Endothelial cell of umbilical vein (primary cell): ENCODE data around the gene CACNA2D3. TPM values are rescaled to one million over a fixed set of nuclear protein-coding genes. Genes with fewer than 3 reads are reported as not detected.

ENCODE experiments used
- BruUV-seq: library from RNA; stranded (reverse); fragments of 400-500 nt; replicated peaks from 2 replicates; lab custom pipeline; 2021; lab: Mats Ljungman, UMichigan
- CTCF ChIA-PET: fragments of 300-600, 350-600 bp; sonication (Branson Sonifier 250); formaldehyde crosslinking; loops from one replicate; lab custom pipeline; 2021; ENCODE audit warnings: antibody characterized with exemption, inconsistent platforms; lab: Charles Lee
- POLR2A ChIA-PET: fragments of 300-600, 350-600 bp; sonication (Branson Sonifier 250); formaldehyde crosslinking; loops from one replicate; lab custom pipeline; 2021; ENCODE audit warnings: antibody characterized with exemption, inconsistent platforms; lab: Charles Lee
- DNase-seq: peaks from one replicate; pipeline ENCODE4 v3.0.0-alpha.2; 2011; ENCODE audit warnings: low read depth, low spot score
- FAIRE-seq: peaks from 2 replicates; lab custom pipeline; 2011; peaks lifted over from hg19 to GRCh38; lab: Jason Lieb, UNC
- H2AFZ ChIP-seq: 2 replicates; pipeline ENCODE4 v1.6.0; 2012; ENCODE audit warnings: low read depth, low read length, control low read depth, inconsistent platforms
- H3K27ac ChIP-seq: 2 replicates; pipeline ENCODE4 v1.5.1; 2011; ENCODE audit warnings: low read depth, mild to moderate bottlenecking, control low read depth, low read length, moderate library complexity; ENCODE audit not compliant: insufficient read depth
- H3K27me3 ChIP-seq, 2 experiments: 2 replicates each; pipeline versions ENCODE4 v1.6.0 to v1.6.1; 2011; ENCODE audit warnings: low read length in 2 of 2, mixed read lengths in 1 of 2; ENCODE audit not compliant: control insufficient read depth in 2 of 2, insufficient read depth in 2 of 2
- H3K36me3 ChIP-seq, 2 experiments: 2 replicates in 1 of 2; 3 replicates in 1 of 2; pipeline ENCODE4 v1.5.1; 2011; ENCODE audit warnings: low read length in 2 of 2, mild to moderate bottlenecking in 1 of 2, moderate library complexity in 1 of 2; ENCODE audit not compliant: control insufficient read depth in 2 of 2, insufficient read depth in 2 of 2; ENCODE audit errors: extremely low read depth in 1 of 2
- H3K4me1 ChIP-seq: 3 replicates; pipeline ENCODE4 v1.5.1; 2011; ENCODE audit warnings: mild to moderate bottlenecking, low read length; ENCODE audit not compliant: control insufficient read depth, insufficient read depth; ENCODE audit errors: extremely low read depth
- H3K4me2 ChIP-seq: 2 replicates; pipeline ENCODE4 v1.6.1; 2011; ENCODE audit warnings: low read length, control low read depth, mixed read lengths; ENCODE audit not compliant: insufficient read depth
- H3K4me3 ChIP-seq, 3 experiments: fragments of 200-600 bp in 1 of 3; sonication (generic), shearing (Covaris generic) in 1 of 3; replicated peaks in 1 of 3; 2 replicates each; pipeline ENCODE4 v1.5.1; 2011 to 2016; ENCODE audit warnings: control low read depth in 3 of 3, low read length in 3 of 3, mild to moderate bottlenecking in 2 of 3, inconsistent platforms in 1 of 3, low read depth in 1 of 3, moderate library complexity in 1 of 3; ENCODE audit not compliant: insufficient read depth in 1 of 3
- H3K79me2 ChIP-seq: 2 replicates; pipeline ENCODE4 v1.6.0; 2012; ENCODE audit warnings: low read length, inconsistent platforms; ENCODE audit not compliant: control insufficient read depth, insufficient read depth
- H3K9ac ChIP-seq: replicated peaks from 2 replicates; pipeline ENCODE3; 2011; ENCODE audit warnings: low read length, control low read depth; ENCODE audit not compliant: insufficient read depth; ENCODE audit errors: extremely low read depth
- H3K9me1 ChIP-seq: replicated peaks from 3 replicates; pipeline ENCODE4 v1.6.0; 2011; ENCODE audit warnings: mild to moderate bottlenecking, low read length; ENCODE audit not compliant: control insufficient read depth, insufficient read depth; ENCODE audit errors: extremely low read depth
- H3K9me3 ChIP-seq: replicated peaks from 2 replicates; pipeline ENCODE4 v1.5.1; 2012; ENCODE audit warnings: low read length, inconsistent platforms; ENCODE audit not compliant: control insufficient read depth, insufficient read depth
- H4K20me1 ChIP-seq: replicated peaks from 2 replicates; pipeline ENCODE3; 2011; ENCODE audit warnings: mild to moderate bottlenecking, low read length; ENCODE audit not compliant: control insufficient read depth, insufficient read depth; ENCODE audit errors: extremely low read depth
- CTCF ChIP-seq, 2 donors: IDR thresholded peaks; 1 replicate in 1 of 2; 2 replicates in 1 of 2; pipeline ENCODE4 v1.5.1; 2011; ENCODE audit warnings: low read length in 2 of 2, mild to moderate bottlenecking in 2 of 2, moderate library complexity in 2 of 2, control low read depth in 1 of 2, inconsistent platforms in 1 of 2, low read depth in 1 of 2; ENCODE audit not compliant: insufficient read depth in 1 of 2; ENCODE audit errors: extremely low read depth in 1 of 2
- EZH2 ChIP-seq: IDR thresholded peaks from 2 replicates; pipeline ENCODE4 v1.6.1; 2012; ENCODE audit warnings: borderline replicate concordance, low read depth, mild to moderate bottlenecking, moderate library complexity, low read length, inconsistent platforms; ENCODE audit not compliant: severe bottlenecking
- FOS ChIP-seq: IDR thresholded peaks from 2 replicates; pipeline ENCODE4 v1.6.1; 2011; ENCODE audit warnings: mild to moderate bottlenecking, low read length, moderate library complexity, borderline replicate concordance; ENCODE audit not compliant: insufficient read depth
- GATA2 ChIP-seq: IDR thresholded peaks from 2 replicates; pipeline ENCODE4 v1.7.0; 2011; ENCODE audit warnings: low read depth, mild to moderate bottlenecking, moderate library complexity, mixed read lengths, low read length; ENCODE audit not compliant: insufficient read length, insufficient read depth
- JUN ChIP-seq: IDR thresholded peaks from 2 replicates; pipeline ENCODE4 v1.6.1; 2011; ENCODE audit warnings: borderline replicate concordance, low read depth; ENCODE audit not compliant: insufficient read length, insufficient read depth
- MAX ChIP-seq: IDR thresholded peaks from 2 replicates; pipeline ENCODE4 v1.6.1; 2011; ENCODE audit not compliant: insufficient read depth, insufficient read length
- MYC ChIP-seq: IDR thresholded peaks from one replicate; pipeline ENCODE4 v1.6.1; 2011; ENCODE audit warnings: mild to moderate bottlenecking, low read depth, low read length
- POLR2A ChIP-seq: IDR thresholded peaks from 2 replicates; pipeline ENCODE4 v1.6.1; 2012; ENCODE audit warnings: low read depth, mild to moderate bottlenecking, control low read depth, low read length
- POLR2AphosphoS5 ChIP-seq: IDR thresholded peaks from 2 replicates; pipeline ENCODE4 v1.6.1; 2012; ENCODE audit warnings: low read depth, mild to moderate bottlenecking, control low read depth, low read length, moderate library complexity; ENCODE audit not compliant: insufficient read depth
- dilution Hi-C: fragments of 300-500 bp; cut with MboI; formaldehyde crosslinking; loops from one replicate; pipeline ENCODE4 v1.15.0; 2019; ENCODE audit warnings: low sequenced_read_pairs; ENCODE audit not compliant: extremely low pct_ligation_motif_present
- intact Hi-C: fragments of 100-400 bp; cut with micrococcal nuclease; formaldehyde crosslinking; loops from one replicate; pipeline ENCODE4 v1.10.0; 2022
- polyA plus RNA-seq, 4 experiments: library from polyadenylated mRNA; depleted of rRNA in 3 of 4; stranded (reverse) in 3 of 4; unstranded in 1 of 4; fragments of >200 nt; gene quantifications; 2 replicates each; pipeline versions ENCODE4 v1.2.1 to v1.2.3, GENCODE V29; 2011 to 2012; ENCODE audit warnings: missing spikeins in 1 of 4
- total RNA-seq: library from RNA; stranded (reverse); gene quantifications from 2 replicates; pipeline ENCODE4 v1.2.3, GENCODE V29; 2021

CACNA2D3 gene
- total and polyA plus RNA-seq, 2 donors (not counting 3 experiments of a cell fraction or from before 2014, with no cell fraction given) = not detected

- DNase-seq = no peak
- Histone ChIP-seq H3K4me2 (no peak overlapping the region), H3K4me1 (no peaks in the 10 kb centered on the region), H4K20me1 (no peaks in the 10 kb centered on the region), H3K4me3 (no peak overlapping the region), H3K36me3 (no peaks in the 10 kb centered on the region), H3K9me3 (no peaks in the 10 kb centered on the region), H2AFZ (no peak overlapping the region), H3K27ac (no peak overlapping the region), H3K9me1 (no peaks in the 10 kb centered on the region), H3K79me2 (no peaks in the 10 kb centered on the region), H3K9ac (no peak overlapping the region), H3K27me3 (no peaks in the 10 kb centered on the region)
- TF ChIP-seq EZH2 (no peak), MAX (no peak), FOS (no peak), MYC (no peak), GATA2 (no peak), POLR2A (no peak), POLR2AphosphoS5 (no peak), CTCF (IDR thresholded peaks at IDR 0.05; ENCODE audit: extremely low read depth in 1 of 2, insufficient read depth in 1 of 2, low read depth in 1 of 2, low read length in 2 of 2) (no peak), JUN (no peak)
- dilution Hi-C loops = no loop called here
- CTCF ChIA-PET = no interaction called here
- FAIRE-seq = no peak
- no TSS peak for BruUV-seq
- POLR2A ChIA-PET = no interaction called here
- intact Hi-C loops = no loop called here
Measured at GRCh38 chr3:54237109-54237508, 114.8 kb downstream of the CACNA2D3 start.
